Cardiac fibroblast (primary cell): ENCODE measurements around the gene FOXO6.

ENCODE experiments used
- DNase-seq, 2 donors: peaks; one replicate each; pipeline versions ENCODE4 v3.0.0 to v3.0.0-alpha.2; 2010; ENCODE audit warnings: low read depth in 2 of 2
- H3K4me3 ChIP-seq, 2 donors: replicated peaks in 1 of 2; 1 replicate in 1 of 2; 2 replicates in 1 of 2; pipeline ENCODE4 v1.5.1; 2011; ENCODE audit warnings: low read depth in 2 of 2, low read length in 2 of 2, mild to moderate bottlenecking in 2 of 2, moderate library complexity in 1 of 2
- CTCF ChIP-seq: IDR thresholded peaks from one replicate; pipeline ENCODE4 v1.5.1; 2011; ENCODE audit warnings: low read depth, mild to moderate bottlenecking, low read length, inconsistent platforms

The FOXO6 gene

DNA sequence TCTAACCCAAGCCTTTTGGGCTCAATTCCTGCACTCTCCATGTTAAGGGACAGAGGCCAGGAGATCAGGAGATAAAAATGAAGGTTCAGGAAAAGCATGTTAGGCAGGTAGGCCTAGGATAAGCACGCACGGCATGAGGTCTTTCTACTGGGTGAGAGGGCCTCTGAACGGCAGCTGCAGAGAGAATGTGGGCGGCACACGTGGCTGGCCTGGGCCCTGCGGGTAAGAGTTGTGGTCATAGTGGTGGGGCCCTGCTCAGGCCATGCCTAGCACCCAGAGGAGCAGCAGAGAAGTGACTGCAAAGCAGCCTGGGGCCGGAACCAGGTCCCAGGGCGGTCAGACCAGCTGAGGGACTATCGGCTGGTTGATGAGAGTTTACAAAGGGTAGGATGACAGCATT lies 7.5 kb upstream of the FOXO6 start:
- no peak for TF ChIP-seq CTCF
- no peak overlapping the region for H3K4me3 ChIP-seq
- DNase-seq: no peak

- no peak overlapping the region for H3K4me3 ChIP-seq
- TF ChIP-seq CTCF: no peak
- DNase-seq: no peak
Measured at GRCh38 chr1:41354956-41355355, 6.3 kb upstream of the FOXO6 start.

DNA sequence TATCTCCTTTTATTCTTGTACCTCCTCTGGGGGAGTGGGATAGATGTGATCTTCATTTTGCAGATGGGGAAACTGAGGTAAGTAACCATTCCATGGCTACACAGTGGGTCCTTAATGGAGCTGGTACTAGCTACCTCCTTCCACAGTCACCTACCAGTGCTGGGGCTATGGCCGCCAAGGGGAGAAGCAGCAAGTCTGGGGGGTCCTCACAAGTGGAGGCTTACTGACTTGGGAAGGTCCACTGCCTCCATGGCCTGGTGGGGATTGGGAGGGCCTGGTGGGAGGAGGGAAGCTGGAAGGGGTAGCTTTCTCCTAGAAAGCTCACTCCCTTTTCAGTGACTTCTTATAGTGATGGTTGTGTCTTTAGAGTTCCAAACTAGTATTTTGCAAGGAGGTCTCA lies 5.9 kb upstream of the FOXO6 start:
- no peak for TF ChIP-seq CTCF
- H3K4me3 ChIP-seq: no peak overlapping the region
- no peak for DNase-seq

DNA sequence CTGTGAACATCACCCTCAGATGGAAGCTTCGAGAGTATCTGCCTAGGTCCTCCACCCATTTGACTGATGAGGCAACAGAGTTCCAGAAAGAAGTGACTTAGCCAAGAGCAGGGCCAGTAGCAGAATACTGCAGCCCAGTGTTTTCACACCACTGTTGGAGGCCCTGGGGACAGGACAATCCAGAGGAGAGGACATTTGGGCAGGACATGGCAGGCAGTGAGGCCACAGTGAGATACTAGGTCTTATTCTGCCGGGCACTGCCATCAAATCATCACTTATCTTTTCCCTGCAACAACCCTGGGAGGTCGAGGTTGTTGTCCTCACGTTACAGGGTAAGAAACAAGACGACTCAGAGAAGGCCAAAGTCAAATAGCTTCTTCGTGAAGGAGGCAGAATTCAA lies 5.5 kb upstream of the FOXO6 start:
- no peak for DNase-seq
- no peak overlapping the region for H3K4me3 ChIP-seq
- no peak for TF ChIP-seq CTCF

DNA sequence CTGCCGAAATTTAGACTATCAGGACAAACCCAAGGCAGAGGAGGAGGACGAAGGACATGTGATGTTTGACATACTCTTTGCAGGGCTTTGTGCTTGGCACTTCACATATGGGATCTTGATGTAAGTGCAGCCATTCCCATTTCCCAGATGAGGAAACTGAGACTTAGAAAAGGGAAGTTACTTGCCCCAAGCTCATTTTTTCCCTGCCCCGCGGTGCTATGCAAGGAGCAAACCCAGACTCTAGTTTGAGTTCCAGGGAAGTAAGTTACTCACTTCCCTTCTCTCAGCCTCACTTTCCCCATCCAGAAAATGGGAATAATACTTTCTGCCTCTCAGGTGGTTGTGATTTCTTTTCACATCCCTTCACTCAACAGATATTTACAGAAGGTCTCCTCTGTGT lies 4.5 kb upstream of the FOXO6 start:
- no peak for TF ChIP-seq CTCF
- H3K4me3 ChIP-seq: no peak overlapping the region
- no peak for DNase-seq

- H3K4me3 ChIP-seq: no peak overlapping the region
- no peak for TF ChIP-seq CTCF
- peak in 1 of 2 donors; percentile 56 for DNase-seq
Measured at GRCh38 chr1:41357451-41358101, 3.7 kb upstream of the FOXO6 start.
